SH-SY5Y (cell line): Measurements from ENCODE around the gene CIROP.

Experiments used
- GATA2 ChIP-seq: IDR thresholded peaks from 2 replicates; pipeline ENCODE4 v1.6.1; 2011; ENCODE audit warnings: mild to moderate bottlenecking, low read depth, low read length
- GATA3 ChIP-seq: IDR thresholded peaks from 2 replicates; pipeline ENCODE4 v1.6.1; 2011; ENCODE audit warnings: low read depth, mild to moderate bottlenecking, low read length, moderate library complexity

GRCh38 chr14:23113431-23114119 is 8.8 kb upstream of the CIROP start:
- no peak for TF ChIP-seq GATA3
- TF ChIP-seq GATA2, result no peak
